ENCODE measurements around the gene PBOV1. TPM values are rescaled to one million over a fixed set of nuclear protein-coding genes. Genes with fewer than 3 reads are reported as not detected.

PBOV1 gene
- polyA plus RNA-seq, 2 of the 4 experiments (the other 2 are of a cell fraction): not detected

- Histone ChIP-seq H3K4me3 (no peak overlapping the region), H3K27ac (no peak overlapping the region), H3K4me1 (no peaks in the 10 kb centered on the region), H3K9me3 (no peaks in the 10 kb centered on the region), H3K4me2 (no peak overlapping the region)
- no peak for DNase-seq (ENCODE audit: low read depth in 1 of 2, low spot score in 1 of 2)
- ChIA-PET CTCF (no interaction called here), POLR2A (no interaction called here)
- TF ChIP-seq HEYL (CRISPR knock-in tag; IDR thresholded peaks at IDR 0.05) (no peak), HMGXB4 (CRISPR knock-in tag; IDR thresholded peaks at IDR 0.05; ENCODE audit: borderline replicate concordance) (no peak), BHLHE40 (IDR thresholded peaks at IDR 0.05; ENCODE audit: low read depth, low read length) (no peak), MYC (IDR thresholded peaks at IDR 0.05; ENCODE audit: borderline replicate concordance, low read length) (no peak), ZFP36 (IDR thresholded peaks at IDR 0.05; ENCODE audit: borderline replicate concordance, partially characterized antibody) (no peak), USF2 (IDR thresholded peaks at IDR 0.05) (no peak), E2F6 (IDR thresholded peaks at IDR 0.05; ENCODE audit: borderline replicate concordance, low read depth) (no peak), HOXB5 (CRISPR knock-in tag; IDR thresholded peaks at IDR 0.05) (no peak), KDM1A (IDR thresholded peaks at IDR 0.05; ENCODE audit: low read depth) (no peak), ATOH8 (CRISPR knock-in tag; IDR thresholded peaks at IDR 0.05; ENCODE audit: low read depth) (no peak), POLR2AphosphoS2 (conservative IDR thresholded peaks at IDR 0.05; ENCODE audit: low read length) (no peak), PBX3 (IDR thresholded peaks at IDR 0.05) (no peak), EP300 (IDR thresholded peaks at IDR 0.05) (no peak), SREBF2 (IDR thresholded peaks at IDR 0.05) (no peak), HOXA7 (CRISPR knock-in tag; IDR thresholded peaks at IDR 0.05) (no peak), NPAS2 (CRISPR knock-in tag; IDR thresholded peaks at IDR 0.05; ENCODE audit: borderline replicate concordance) (no peak), CBX8 (IDR thresholded peaks at IDR 0.05) (no peak), FOSB (CRISPR knock-in tag; IDR thresholded peaks at IDR 0.05) (no peak)
- no peak for FAIRE-seq
- no peak for ATAC-seq
- WGBS (ENCODE audit: missing lambda C conversion rate): 72% methylated on average over 3 of the region's 3 CpGs
Observed at GRCh38 chr6:138241381-138241780, 23.1 kb upstream of the PBOV1 start.

GRCh38 chr6:138240476-138241245, 22.4 kb upstream of the PBOV1 start:
- Histone ChIP-seq H3K9me3 (no peaks in the 10 kb centered on the region), H3K27ac (no peak overlapping the region), H3K4me1 (no peaks in the 10 kb centered on the region), H3K4me3 (no peak overlapping the region), H3K4me2 (no peak overlapping the region)
- no peak for ATAC-seq
- no peak for DNase-seq (ENCODE audit: low read depth in 1 of 2, low spot score in 1 of 2)
- 91% methylated on average over 13 of the region's 13 CpGs for WGBS (ENCODE audit: missing lambda C conversion rate)
- POLR2A ChIA-PET: no interaction called here
- no peak for FAIRE-seq
- CTCF ChIA-PET: no interaction called here
- no peak for TF ChIP-seq TP53 (CRISPR knock-in tag; IDR thresholded peaks at IDR 0.05)
- TF ChIP-seq RNF2 (IDR thresholded peaks at IDR 0.05; ENCODE audit: borderline replicate concordance, low read depth): no peak
- TF ChIP-seq FOXS1 (CRISPR knock-in tag; IDR thresholded peaks at IDR 0.05): no peak
- no peak for TF ChIP-seq HEYL (CRISPR knock-in tag; IDR thresholded peaks at IDR 0.05)
- no peak for TF ChIP-seq HDAC2 (IDR thresholded peaks at IDR 0.05)
- no peak for TF ChIP-seq PBX3 (IDR thresholded peaks at IDR 0.05)
- TF ChIP-seq FOSB (CRISPR knock-in tag; IDR thresholded peaks at IDR 0.05): no peak
- no peak for TF ChIP-seq HMGXB4 (CRISPR knock-in tag; IDR thresholded peaks at IDR 0.05; ENCODE audit: borderline replicate concordance)
- no peak for TF ChIP-seq KDM5A (IDR thresholded peaks at IDR 0.05)
- no peak for TF ChIP-seq CBX2 (IDR thresholded peaks at IDR 0.05; ENCODE audit: borderline replicate concordance, low read depth)
- no peak for TF ChIP-seq ESRRA (IDR thresholded peaks at IDR 0.05; ENCODE audit: borderline replicate concordance, low read length)
- no peak for TF ChIP-seq ZNF302 (CRISPR knock-in tag; IDR thresholded peaks at IDR 0.05)

Data from A549 (cell line).